Measurements from ENCODE around the gene ZNF784. TPM values are rescaled to one million over a fixed set of nuclear protein-coding genes. Genes with fewer than 3 reads are reported as not detected.

The ZNF784 gene
- total and polyA plus RNA-seq, 8 donors: 1.8 to 15.1 (median 5.5) TPM; not detected in 1

DNA sequence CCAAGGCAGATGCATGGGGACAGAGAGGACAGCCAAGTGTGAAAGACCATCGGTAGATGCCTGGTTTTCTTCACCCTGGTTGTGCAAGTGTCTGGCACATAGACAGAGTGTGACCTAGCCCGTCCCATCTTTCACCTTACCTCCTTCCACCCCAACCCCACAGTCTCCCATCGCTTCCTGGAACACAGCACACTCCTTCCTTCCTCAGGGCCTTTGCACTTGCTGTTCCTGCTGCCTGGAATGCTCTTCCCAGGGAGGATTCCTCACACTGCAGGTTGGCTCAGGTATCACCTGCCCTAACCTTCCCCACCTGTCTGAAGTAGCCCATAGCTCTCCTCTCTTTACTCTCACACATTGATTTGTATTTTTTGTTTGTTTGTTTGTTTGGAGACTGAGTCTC lies 28.1 kb downstream of the ZNF784 start:
- intact Hi-C loops (cut with DNase I; ENCODE audit: low total_unique reads): no loop called here
- Histone ChIP-seq H3K4me1 (peaks cover 7 to 20% (median 14%) of the 10 kb centered on the region in 4 donors), H3K36me3 (peaks cover 28 to 61% (median 56%) of the 10 kb centered on the region in 4 donors), H3K27me3 (no peaks in the 10 kb centered on the region), H3K9me3 (no peaks in the 10 kb centered on the region), H3K27ac (no peak overlapping the region), H3K4me3 (no peak overlapping the region)
- TF ChIP-seq POLR2AphosphoS5 (IDR thresholded peaks at IDR 0.05) (no peak), POLR2A (IDR thresholded peaks at IDR 0.05) (no peak), EP300 (IDR thresholded peaks at IDR 0.05) (no peak)
- TF ChIP-seq, protein P1, sequence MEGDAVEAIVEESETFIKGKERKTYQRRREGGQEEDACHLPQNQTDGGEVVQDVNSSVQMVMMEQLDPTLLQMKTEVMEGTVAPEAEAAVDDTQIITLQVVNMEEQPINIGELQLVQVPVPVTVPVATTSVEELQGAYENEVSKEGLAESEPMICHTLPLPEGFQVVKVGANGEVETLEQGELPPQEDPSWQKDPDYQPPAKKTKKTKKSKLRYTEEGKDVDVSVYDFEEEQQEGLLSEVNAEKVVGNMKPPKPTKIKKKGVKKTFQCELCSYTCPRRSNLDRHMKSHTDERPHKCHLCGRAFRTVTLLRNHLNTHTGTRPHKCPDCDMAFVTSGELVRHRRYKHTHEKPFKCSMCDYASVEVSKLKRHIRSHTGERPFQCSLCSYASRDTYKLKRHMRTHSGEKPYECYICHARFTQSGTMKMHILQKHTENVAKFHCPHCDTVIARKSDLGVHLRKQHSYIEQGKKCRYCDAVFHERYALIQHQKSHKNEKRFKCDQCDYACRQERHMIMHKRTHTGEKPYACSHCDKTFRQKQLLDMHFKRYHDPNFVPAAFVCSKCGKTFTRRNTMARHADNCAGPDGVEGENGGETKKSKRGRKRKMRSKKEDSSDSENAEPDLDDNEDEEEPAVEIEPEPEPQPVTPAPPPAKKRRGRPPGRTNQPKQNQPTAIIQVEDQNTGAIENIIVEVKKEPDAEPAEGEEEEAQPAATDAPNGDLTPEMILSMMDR (IDR thresholded peaks at IDR 0.05): no peak
- DNase-seq: no peak
- 95 to 100% (median 98%) methylated on average over 3 of the region's 3 CpGs for WGBS, 5 donors

DNA sequence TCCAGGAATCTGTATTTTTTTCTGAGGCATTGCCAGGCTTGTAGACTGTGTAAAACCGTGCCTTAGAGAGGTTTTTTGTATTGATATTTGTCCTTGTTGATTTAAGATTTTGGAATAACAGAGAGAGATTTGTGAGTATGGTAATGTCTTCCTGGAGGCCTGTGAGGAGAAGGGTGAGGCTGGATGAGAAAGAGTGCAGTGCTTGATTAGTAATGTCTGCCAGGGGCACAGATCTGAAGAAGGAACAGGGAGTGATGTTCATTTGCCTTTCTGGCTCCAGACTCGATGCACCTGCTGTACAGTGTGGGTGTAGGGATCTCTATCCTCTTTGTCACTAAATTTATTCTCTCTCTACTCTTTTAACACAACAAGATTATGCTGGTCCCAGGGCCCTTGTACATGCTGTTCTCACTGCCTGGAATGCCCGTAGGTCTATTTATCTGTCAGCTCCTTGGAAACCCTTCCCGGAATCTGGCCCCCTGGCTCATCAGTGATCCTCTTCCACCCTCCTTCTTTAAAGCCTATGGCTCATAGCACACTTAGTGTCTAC lies 29.3 kb downstream of the ZNF784 start:
- WGBS, 5 donors: 77 to 90% (median 83%) methylated on average over 4 of the region's 4 CpGs
- peaks cover 0 to 11% (median 5%) of the 10 kb centered on the region in 4 donors for H3K4me1 ChIP-seq
- no peak overlapping the region for H3K27ac ChIP-seq
- no peak for DNase-seq
- no peaks in the 10 kb centered on the region for H3K27me3 ChIP-seq
- peaks cover 28 to 61% (median 56%) of the 10 kb centered on the region in 4 donors for H3K36me3 ChIP-seq
- no peaks in the 10 kb centered on the region for H3K9me3 ChIP-seq
- TF ChIP-seq POLR2AphosphoS5 (IDR thresholded peaks at IDR 0.05): no peak
- no peak for TF ChIP-seq POLR2A (IDR thresholded peaks at IDR 0.05)
- TF ChIP-seq, protein P1 (IDR thresholded peaks at IDR 0.05): no peak
- TF ChIP-seq EP300 (IDR thresholded peaks at IDR 0.05): no peak
- intact Hi-C loops (cut with DNase I; ENCODE audit: low total_unique reads): no loop called here
- no peak overlapping the region for H3K4me3 ChIP-seq

DNA sequence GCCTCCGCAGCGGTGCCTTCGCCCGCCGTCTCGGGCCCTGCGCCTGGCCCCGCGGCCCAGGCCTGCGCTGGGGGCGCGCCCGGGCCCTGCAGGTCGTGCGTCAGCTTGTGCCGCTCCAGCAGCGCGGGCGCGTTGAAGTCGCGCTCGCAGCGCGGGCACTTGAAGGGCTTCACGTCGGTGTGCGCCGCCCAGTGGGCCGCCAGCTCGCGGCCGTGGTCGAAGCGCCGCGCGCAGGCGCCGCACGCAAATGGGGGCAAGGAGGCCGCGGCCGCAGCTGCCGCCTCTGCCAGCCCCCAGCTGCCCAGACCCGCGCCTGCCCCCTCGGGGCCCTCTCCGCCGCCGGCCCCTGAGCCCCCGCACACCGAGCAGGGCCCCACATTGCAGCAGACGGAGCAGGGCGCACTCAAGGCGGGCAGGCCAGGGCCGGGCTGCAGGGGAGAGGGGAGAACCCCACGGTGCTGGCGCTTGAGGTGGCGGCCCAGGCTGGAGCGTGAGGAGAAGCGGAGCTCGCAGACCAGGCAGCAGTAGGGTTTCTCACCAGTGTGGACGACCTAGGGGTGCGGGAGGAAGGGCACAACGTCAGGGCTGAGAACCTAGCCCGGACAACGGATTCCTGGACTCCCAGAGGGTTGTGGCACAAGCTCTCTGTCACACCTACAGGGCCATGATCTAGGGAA lies 31.1 kb downstream of the ZNF784 start:
- TF ChIP-seq POLR2A (IDR thresholded peaks at IDR 0.05) (no peak), EP300 (IDR thresholded peaks at IDR 0.05) (no peak), POLR2AphosphoS5 (IDR thresholded peaks at IDR 0.05) (no peak)
- TF ChIP-seq, protein P1 (IDR thresholded peaks at IDR 0.05): no peak
- intact Hi-C loops (cut with DNase I; ENCODE audit: low total_unique reads): no loop called here
- Histone ChIP-seq H3K4me1 (peaks cover 0 to 5% (median 1%) of the 10 kb centered on the region in 4 donors), H3K36me3 (peaks cover 28 to 61% (median 56%) of the 10 kb centered on the region in 4 donors), H3K4me3 (no peak overlapping the region), H3K27ac (no peak overlapping the region), H3K27me3 (no peaks in the 10 kb centered on the region), H3K9me3 (no peaks in the 10 kb centered on the region)
- DNase-seq: no peak
- 85 to 95% (median 90%) methylated on average over 2 to 68 of the region's 68 CpGs for WGBS, 5 donors

DNA sequence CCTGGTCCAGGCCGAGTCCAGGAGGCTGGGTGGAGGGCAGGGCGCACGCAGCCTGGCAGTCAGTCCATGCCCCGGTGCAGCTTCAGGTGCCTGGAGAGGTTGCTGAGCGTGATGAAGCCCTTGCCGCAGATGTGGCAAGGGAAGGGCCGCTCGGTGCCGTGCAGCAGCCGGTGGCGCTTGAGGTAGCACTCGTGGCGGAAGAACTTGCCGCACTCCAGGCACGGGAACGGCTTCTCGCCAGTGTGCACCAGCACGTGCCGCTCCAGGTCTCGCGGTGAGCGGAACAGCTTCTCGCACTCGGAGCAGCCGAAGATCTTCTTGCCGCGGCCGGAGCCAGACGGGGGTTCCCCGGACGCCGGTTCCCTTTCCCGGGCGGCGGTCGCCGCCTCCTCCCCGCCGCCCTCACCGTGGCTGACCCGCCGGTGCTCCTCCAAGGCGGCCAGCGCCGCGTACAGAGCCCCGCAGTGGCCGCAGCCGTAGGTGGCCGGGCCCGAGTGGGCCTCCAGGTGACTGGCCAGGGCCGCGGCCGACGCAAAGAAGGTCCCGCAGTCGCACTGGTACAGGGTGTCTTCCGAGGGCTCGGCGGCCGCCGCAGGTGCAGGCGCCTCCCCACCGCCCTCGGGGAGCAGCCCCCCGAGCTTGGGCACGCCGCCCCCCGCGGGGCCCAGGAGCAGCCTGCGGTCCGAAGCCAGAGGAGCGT lies 31.8 kb downstream of the ZNF784 start:
- WGBS, 5 donors: 89 to 95% (median 93%) methylated on average over 31 to 73 of the region's 73 CpGs
- TF ChIP-seq EP300 (IDR thresholded peaks at IDR 0.05) (no peak), POLR2A (IDR thresholded peaks at IDR 0.05) (no peak), POLR2AphosphoS5 (IDR thresholded peaks at IDR 0.05) (no peak)
- TF ChIP-seq, protein P1 (IDR thresholded peaks at IDR 0.05): no peak
- no peak overlapping the region for H3K4me3 ChIP-seq
- intact Hi-C loops (cut with DNase I; ENCODE audit: low total_unique reads): no loop called here
- peaks cover 26 to 57% (median 53%) of the 10 kb centered on the region in 4 donors for H3K36me3 ChIP-seq
- no peaks in the 10 kb centered on the region for H3K27me3 ChIP-seq
- DNase-seq: no peak
- no peaks in the 10 kb centered on the region for H3K9me3 ChIP-seq
- H3K4me1 ChIP-seq: peaks cover 0 to 4% (median 2%) of the 10 kb centered on the region in 4 donors
- H3K27ac ChIP-seq: no peak overlapping the region
